Activated CD4-positive, alpha-beta T cell treated with anti-CD3 and anti-CD28 coated beads for 36 hours (primary cell): Measurements from ENCODE around the gene MAD2L2. TPM values are rescaled to one million over a fixed set of nuclear protein-coding genes. Genes with fewer than 3 reads are reported as not detected.

Source experiments
- ATAC-seq: fragments of 200-7000 bp; cut with Tn5 transposase; one replicate; pipeline ENCODE4 v1.10.0; 2021; ENCODE audit warnings: mild to moderate bottlenecking, moderate library complexity
- CTCF ChIA-PET: fragments of 350-600 bp; sonication (Branson Sonifier 250); formaldehyde crosslinking; loops from one replicate; lab custom pipeline; 2021; ENCODE audit warnings: antibody characterized with exemption; lab: Charles Lee
- POLR2A ChIA-PET: fragments of 350-600 bp; sonication (Branson Sonifier 250); formaldehyde crosslinking; loops from one replicate; lab custom pipeline; 2021; ENCODE audit warnings: antibody characterized with exemption, inconsistent platforms; lab: Charles Lee
- DNase-seq: peaks from one replicate; pipeline ENCODE4 v3.0.0-alpha.2; 2020
- H3K27ac Mint-ChIP-seq: one replicate; pipeline ENCODE4 v1.8.0; 2021; ENCODE audit warnings: mixed read lengths
- H3K27me3 Mint-ChIP-seq: one replicate; pipeline ENCODE4 v1.8.0; 2021; ENCODE audit warnings: mixed read lengths
- H3K36me3 Mint-ChIP-seq: one replicate; pipeline ENCODE4 v1.8.0; 2021; ENCODE audit warnings: low read depth, mixed read lengths
- H3K4me1 Mint-ChIP-seq: one replicate; pipeline ENCODE4 v1.8.0; 2021; ENCODE audit warnings: mixed read lengths
- H3K4me3 Mint-ChIP-seq: one replicate; pipeline ENCODE4 v1.8.0; 2021; ENCODE audit warnings: mild to moderate bottlenecking, moderate library complexity, mixed read lengths
- H3K9me3 Mint-ChIP-seq: one replicate; pipeline ENCODE4 v1.8.0; 2021; ENCODE audit warnings: low read depth, mixed read lengths
- intact Hi-C, 2 experiments: fragments of 100-400 bp; cut with DNase I in 1 of 2; cut with micrococcal nuclease in 1 of 2; formaldehyde crosslinking; loops; one replicate each; pipeline versions ENCODE4 v1.14.2 to v1.15.1; 2022 to 2024; cut with DNase I, micrococcal nuclease
- total RNA-seq, 2 experiments: library from RNA; stranded (reverse); gene quantifications; one replicate each; pipeline ENCODE4 v1.2.3, GENCODE V29; 2021

The MAD2L2 gene
- total RNA-seq, 2 experiments from 2014 or later, result 70.4 to 71.5 TPM

GRCh38 chr1:11652203-11652780, 28.7 kb downstream of the MAD2L2 start:
- intact Hi-C loops, result loop anchor here in 1 of 2 experiments (5.0 kb wide), 3 partner anchors 240 to 555 kb away; partner anchors contain the start of gene EXOSC10
- no peak overlapping the region for H3K4me3 Mint-ChIP-seq
- POLR2A ChIA-PET, result interaction anchor here (0.6 kb wide), 1 partner anchor 79 kb away, joined by 3 read pairs; no protein-coding TSS in a partner anchor
- DNase-seq (no peak), ATAC-seq (no peak)
- no peaks in the 10 kb centered on the region for H3K27me3 Mint-ChIP-seq
- peaks cover 5% of the 10 kb centered on the region for H3K36me3 Mint-ChIP-seq
- CTCF ChIA-PET, result interaction anchor here (0.5 to 5.1 kb wide), 6 partner anchors 12 to 267 kb away, joined by 3 to 34 read pairs (median 4); partner anchors contain the start of genes AGTRAP and FBXO6
- no peaks in the 10 kb centered on the region for H3K9me3 Mint-ChIP-seq
- no peak overlapping the region for H3K27ac Mint-ChIP-seq
- H3K4me1 Mint-ChIP-seq, result peaks cover 25% of the 10 kb centered on the region

- Mint-ChIP-seq H3K27ac (peak overlapping the region; percentile 7), H3K27me3 (no peaks in the 10 kb centered on the region), H3K4me3 (peak overlapping the region; percentile 58), H3K4me1 (peaks cover 25% of the 10 kb centered on the region), H3K36me3 (peaks cover 2% of the 10 kb centered on the region), H3K9me3 (no peaks in the 10 kb centered on the region)
- DNase-seq (no peak), ATAC-seq (no peak)
- intact Hi-C loops, result loop anchor here in 1 of 2 experiments (5.0 kb wide), 3 partner anchors 241 to 554 kb away; partner anchors contain the start of gene EXOSC10
- ChIA-PET CTCF (interaction anchor here (0.6 to 5.1 kb wide), 13 partner anchors 8 to 376 kb away, joined by 3 to 34 read pairs (median 3); partner anchors contain the start of gene FBXO6), POLR2A (interaction anchor here (0.7 to 1.6 kb wide), 2 partner anchors 14 to 257 kb away, joined by 3 to 4 read pairs; no protein-coding TSS in a partner anchor)
Observed at GRCh38 chr1:11651017-11651416, 29.9 kb downstream of the MAD2L2 start.

- Mint-ChIP-seq H3K9me3 (no peaks in the 10 kb centered on the region), H3K4me3 (peak overlapping the region; percentile 58), H3K4me1 (peaks cover 19% of the 10 kb centered on the region), H3K27ac (peak overlapping the region; percentile 7), H3K27me3 (no peaks in the 10 kb centered on the region), H3K36me3 (no peaks in the 10 kb centered on the region)
- DNase-seq (peak; percentile 93), ATAC-seq (peak; percentile 70)
- intact Hi-C loops, result loop anchor here (1.0 to 5.0 kb wide), 5 partner anchors 69 to 553 kb away; partner anchors contain the start of gene EXOSC10 (in 1 of the 2)
- ChIA-PET POLR2A (interaction anchor here (0.7 to 1.6 kb wide), 2 partner anchors 15 to 258 kb away, joined by 3 to 4 read pairs; no protein-coding TSS in a partner anchor), CTCF (interaction anchor here (0.6 to 5.1 kb wide), 17 partner anchors 9 to 376 kb away, joined by 3 to 34 read pairs (median 3); partner anchors contain the start of genes DISP3 and FBXO6)
Observed at GRCh38 chr1:11650331-11650991, 30.5 kb downstream of the MAD2L2 start.

- Mint-ChIP-seq H3K27me3 (no peaks in the 10 kb centered on the region), H3K4me3 (peak overlapping the region; percentile 3), H3K4me1 (peaks cover 17% of the 10 kb centered on the region), H3K27ac (no peak overlapping the region), H3K9me3 (no peaks in the 10 kb centered on the region), H3K36me3 (no peaks in the 10 kb centered on the region)
- intact Hi-C loops, result loop anchor here (1.0 to 5.0 kb wide), 5 partner anchors 70 to 552 kb away; partner anchors contain the start of gene EXOSC10 (in 1 of the 2)
- CTCF ChIA-PET, result interaction anchor here (0.7 to 5.1 kb wide), 14 partner anchors 10 to 383 kb away, joined by 3 to 34 read pairs (median 4); partner anchors contain the start of genes DISP3 and FBXO6
- POLR2A ChIA-PET, result interaction anchor here (1.6 kb wide), 1 partner anchor 259 kb away, joined by 4 read pairs; no protein-coding TSS in a partner anchor
- DNase-seq (peak; percentile 22), ATAC-seq (no peak)
Observed at GRCh38 chr1:11649624-11650330, 31.2 kb downstream of the MAD2L2 start.

GRCh38 chr1:11649237-11649623, 31.7 kb downstream of the MAD2L2 start:
- Mint-ChIP-seq H3K9me3 (no peaks in the 10 kb centered on the region), H3K36me3 (no peaks in the 10 kb centered on the region), H3K27me3 (no peaks in the 10 kb centered on the region), H3K4me3 (no peak overlapping the region), H3K4me1 (peaks cover 17% of the 10 kb centered on the region), H3K27ac (no peak overlapping the region)
- DNase-seq (no peak), ATAC-seq (no peak)
- ChIA-PET CTCF (interaction anchor here (1.6 to 3.5 kb wide), 4 partner anchors 15 to 382 kb away, joined by 4 to 26 read pairs (median 12); partner anchors contain the start of gene FBXO6), POLR2A (no interaction called here)
- intact Hi-C loops, result no loop called here

- H3K4me3 Mint-ChIP-seq, result no peak overlapping the region
- H3K9me3 Mint-ChIP-seq, result no peaks in the 10 kb centered on the region
- ChIA-PET POLR2A (no interaction called here), CTCF (interaction anchor here (0.6 to 3.5 kb wide), 6 partner anchors 15 to 382 kb away, joined by 3 to 26 read pairs (median 6); partner anchors contain the start of genes DRAXIN and FBXO6)
- H3K27ac Mint-ChIP-seq, result no peak overlapping the region
- H3K27me3 Mint-ChIP-seq, result no peaks in the 10 kb centered on the region
- no peaks in the 10 kb centered on the region for H3K36me3 Mint-ChIP-seq
- peaks cover 17% of the 10 kb centered on the region for H3K4me1 Mint-ChIP-seq
- DNase-seq (peak; percentile 68), ATAC-seq (peak; percentile 32)
- intact Hi-C loops, result no loop called here
Observed at GRCh38 chr1:11648732-11649158, 32.2 kb downstream of the MAD2L2 start.

- H3K4me3 Mint-ChIP-seq, result no peak overlapping the region
- no peak overlapping the region for H3K27ac Mint-ChIP-seq
- intact Hi-C loops, result no loop called here
- H3K4me1 Mint-ChIP-seq, result peaks cover 17% of the 10 kb centered on the region
- no peak for DNase-seq
- ChIA-PET CTCF (interaction anchor here (0.6 to 3.5 kb wide), 5 partner anchors 16 to 381 kb away, joined by 3 to 26 read pairs (median 4); partner anchors contain the start of genes DRAXIN and FBXO6), POLR2A (interaction anchor here (0.6 kb wide), 1 partner anchor 1099 kb away, joined by 3 read pairs; no protein-coding TSS in a partner anchor)
- no peaks in the 10 kb centered on the region for H3K9me3 Mint-ChIP-seq
- no peaks in the 10 kb centered on the region for H3K27me3 Mint-ChIP-seq
- ATAC-seq, result no peak
- H3K36me3 Mint-ChIP-seq, result no peaks in the 10 kb centered on the region
Observed at GRCh38 chr1:11648039-11648438, 32.9 kb downstream of the MAD2L2 start.

GRCh38 chr1:11647333-11647732, 33.6 kb downstream of the MAD2L2 start:
- ChIA-PET CTCF (no interaction called here), POLR2A (no interaction called here)
- Mint-ChIP-seq H3K4me3 (no peak overlapping the region), H3K27me3 (no peaks in the 10 kb centered on the region), H3K4me1 (peaks cover 17% of the 10 kb centered on the region), H3K27ac (no peak overlapping the region), H3K36me3 (no peaks in the 10 kb centered on the region), H3K9me3 (no peaks in the 10 kb centered on the region)
- intact Hi-C loops, result no loop called here
- ATAC-seq (no peak), DNase-seq (no peak)

- H3K36me3 Mint-ChIP-seq, result no peaks in the 10 kb centered on the region
- H3K27ac Mint-ChIP-seq, result no peak overlapping the region
- no peaks in the 10 kb centered on the region for H3K27me3 Mint-ChIP-seq
- ChIA-PET POLR2A (interaction anchor here (0.9 kb wide), 1 partner anchor 609 kb away, joined by 3 read pairs; no protein-coding TSS in a partner anchor), CTCF (interaction anchor here (0.6 to 2.4 kb wide), 21 partner anchors 10 to 634 kb away, joined by 3 to 22 read pairs (median 4); partner anchors contain the start of genes CLCN6 and TARDBP)
- intact Hi-C loops, result no loop called here
- no peak for ATAC-seq
- no peak for DNase-seq
- H3K4me3 Mint-ChIP-seq, result no peak overlapping the region
- peaks cover 16% of the 10 kb centered on the region for H3K4me1 Mint-ChIP-seq
- H3K9me3 Mint-ChIP-seq, result no peaks in the 10 kb centered on the region
Observed at GRCh38 chr1:11646317-11646716, 34.6 kb downstream of the MAD2L2 start.

- CTCF ChIA-PET, result interaction anchor here (0.6 to 2.4 kb wide), 29 partner anchors 9 to 634 kb away, joined by 3 to 22 read pairs (median 4); partner anchors contain the start of genes CLCN6 and TARDBP
- Mint-ChIP-seq H3K4me3 (no peak overlapping the region), H3K27ac (no peak overlapping the region), H3K9me3 (no peaks in the 10 kb centered on the region), H3K36me3 (no peaks in the 10 kb centered on the region), H3K4me1 (peaks cover 10% of the 10 kb centered on the region), H3K27me3 (no peaks in the 10 kb centered on the region)
- intact Hi-C loops, result no loop called here
- POLR2A ChIA-PET, result interaction anchor here (0.9 kb wide), 1 partner anchor 608 kb away, joined by 3 read pairs; no protein-coding TSS in a partner anchor
- peak; percentile 57 for ATAC-seq
- peak; percentile 93 for DNase-seq
Observed at GRCh38 chr1:11645670-11646265, 35.2 kb downstream of the MAD2L2 start.
